ENCODE results near the gene SLC6A19. TPM values are rescaled to one million over a fixed set of nuclear protein-coding genes. Genes with fewer than 3 reads are reported as not detected.

SLC6A19 gene
- total RNA-seq, 1 experiment from 2014 or later, result 0.29 TPM

DNA sequence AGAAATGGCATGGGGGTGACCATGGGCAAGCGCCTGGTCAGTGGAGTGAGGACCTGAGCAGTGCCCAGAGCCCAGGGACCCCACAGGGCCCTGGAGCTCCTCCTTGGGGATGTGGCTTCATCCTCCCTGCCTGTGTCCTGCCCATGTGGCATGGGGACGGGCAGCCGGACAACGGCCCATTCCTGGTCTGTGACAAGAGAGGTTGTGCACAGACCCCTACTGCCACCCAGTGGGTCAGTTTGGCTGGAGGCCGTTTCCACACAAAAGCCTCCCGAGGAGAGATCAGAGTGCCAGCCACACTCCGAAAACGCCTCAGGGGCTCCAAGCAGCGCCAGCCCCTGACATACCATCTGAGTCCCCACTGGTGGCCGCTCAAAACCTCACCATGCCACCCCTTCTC is 43.6 kb downstream of the SLC6A19 start:
- Mint-ChIP-seq H3K27ac (ENCODE audit: unreplicated experiment) (no peak overlapping the region), H3K4me1 (ENCODE audit: low read depth, unreplicated experiment) (no peaks in the 10 kb centered on the region), H3K27me3 (ENCODE audit: insufficient read depth, unreplicated experiment) (peaks cover 12% of the 10 kb centered on the region), H3K36me3 (ENCODE audit: insufficient read depth, unreplicated experiment) (no peaks in the 10 kb centered on the region), H3K4me3 (ENCODE audit: unreplicated experiment) (no peak overlapping the region), H3K9me3 (ENCODE audit: unreplicated experiment) (no peaks in the 10 kb centered on the region)
- intact Hi-C loops (cut with micrococcal nuclease; ENCODE audit: unreplicated experiment), result loop anchor here (1.0 to 2.0 kb wide), 2 partner anchors 40 to 77 kb away; no protein-coding TSS in a partner anchor
- Histone ChIP-seq H3K36me3 (ENCODE audit: control insufficient read depth, insufficient read depth, low read length) (no peaks in the 10 kb centered on the region), H3K27me3 (replicated peaks; ENCODE audit: control insufficient read depth, insufficient read depth, low read length) (no peaks in the 10 kb centered on the region), H3K9me3 (no peaks in the 10 kb centered on the region), H3K4me3 (ENCODE audit: low read depth, low read length) (no peak overlapping the region), H3K4me1 (no peaks in the 10 kb centered on the region)
- POLR2A ChIA-PET, result no interaction called here
- peak; percentile 52 to 55 for DNase-seq
- TF ChIP-seq, protein P1, sequence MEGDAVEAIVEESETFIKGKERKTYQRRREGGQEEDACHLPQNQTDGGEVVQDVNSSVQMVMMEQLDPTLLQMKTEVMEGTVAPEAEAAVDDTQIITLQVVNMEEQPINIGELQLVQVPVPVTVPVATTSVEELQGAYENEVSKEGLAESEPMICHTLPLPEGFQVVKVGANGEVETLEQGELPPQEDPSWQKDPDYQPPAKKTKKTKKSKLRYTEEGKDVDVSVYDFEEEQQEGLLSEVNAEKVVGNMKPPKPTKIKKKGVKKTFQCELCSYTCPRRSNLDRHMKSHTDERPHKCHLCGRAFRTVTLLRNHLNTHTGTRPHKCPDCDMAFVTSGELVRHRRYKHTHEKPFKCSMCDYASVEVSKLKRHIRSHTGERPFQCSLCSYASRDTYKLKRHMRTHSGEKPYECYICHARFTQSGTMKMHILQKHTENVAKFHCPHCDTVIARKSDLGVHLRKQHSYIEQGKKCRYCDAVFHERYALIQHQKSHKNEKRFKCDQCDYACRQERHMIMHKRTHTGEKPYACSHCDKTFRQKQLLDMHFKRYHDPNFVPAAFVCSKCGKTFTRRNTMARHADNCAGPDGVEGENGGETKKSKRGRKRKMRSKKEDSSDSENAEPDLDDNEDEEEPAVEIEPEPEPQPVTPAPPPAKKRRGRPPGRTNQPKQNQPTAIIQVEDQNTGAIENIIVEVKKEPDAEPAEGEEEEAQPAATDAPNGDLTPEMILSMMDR (IDR thresholded peaks at IDR 0.05; ENCODE audit: insufficient read depth in 1 of 2, low read depth in 1 of 2, low read length in 1 of 2, severe bottlenecking in 1 of 2, unreplicated experiment in 1 of 2), result peak; percentile 28 to 59
- CTCF ChIA-PET, result no interaction called here
- BruUV-seq (replicated peaks), result no TSS peak

DNA sequence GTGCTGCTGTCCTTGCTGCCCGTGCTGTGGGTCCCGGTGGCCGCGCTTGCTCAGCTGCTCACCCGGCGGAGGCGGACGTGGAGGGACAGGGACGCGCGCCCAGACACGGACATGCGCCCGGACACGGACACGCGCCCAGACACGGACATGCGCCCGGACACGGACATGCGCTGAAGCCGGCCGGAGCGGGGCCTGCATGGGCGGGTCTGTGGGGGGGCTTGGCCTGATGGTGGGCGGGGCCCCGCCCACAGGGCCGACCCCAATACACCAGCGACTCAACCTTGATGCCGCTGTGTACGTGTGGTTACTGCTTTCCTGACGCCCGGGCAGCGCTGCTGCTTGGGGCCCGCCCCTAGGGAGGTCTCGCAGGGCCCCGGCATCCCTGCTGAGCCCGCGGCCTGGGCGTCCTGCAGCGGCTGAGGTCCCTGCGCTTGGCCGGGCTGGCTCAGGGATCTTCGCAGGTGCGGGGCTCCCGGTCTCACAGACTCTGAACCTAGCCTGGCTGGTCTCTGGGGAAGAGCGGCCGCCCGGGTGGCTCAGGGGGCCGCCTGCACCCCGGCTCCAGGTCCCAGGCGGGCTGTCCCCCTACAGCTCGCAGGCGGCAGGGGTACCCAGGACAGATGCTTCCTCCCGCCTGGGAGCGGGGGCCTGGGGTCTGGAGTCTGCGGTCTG is 44.6 kb downstream of the SLC6A19 start:
- H3K27me3 Mint-ChIP-seq (ENCODE audit: insufficient read depth, unreplicated experiment), result peaks cover 7% of the 10 kb centered on the region
- POLR2A ChIA-PET, result no interaction called here
- DNase-seq, result no peak
- H3K36me3 ChIP-seq (ENCODE audit: control insufficient read depth, insufficient read depth, low read length), result no peaks in the 10 kb centered on the region
- no peaks in the 10 kb centered on the region; the same call in 1 of the 2 replicates for H3K27me3 ChIP-seq (replicated peaks; ENCODE audit: control insufficient read depth, insufficient read depth, low read length)
- no peaks in the 10 kb centered on the region for H3K9me3 ChIP-seq
- no TSS peak for BruUV-seq (replicated peaks)
- H3K4me1 ChIP-seq, result no peaks in the 10 kb centered on the region
- H3K4me3 Mint-ChIP-seq (ENCODE audit: unreplicated experiment), result no peak overlapping the region
- H3K27ac Mint-ChIP-seq (ENCODE audit: unreplicated experiment), result no peak overlapping the region
- no peak overlapping the region for H3K4me3 ChIP-seq (ENCODE audit: low read depth, low read length)
- CTCF ChIA-PET, result interaction anchor here (0.7 kb wide), 2 partner anchors 37 to 42 kb away, joined by 3 read pairs; no protein-coding TSS in a partner anchor
- no peaks in the 10 kb centered on the region for H3K36me3 Mint-ChIP-seq (ENCODE audit: insufficient read depth, unreplicated experiment)
- H3K9me3 Mint-ChIP-seq (ENCODE audit: unreplicated experiment), result no peaks in the 10 kb centered on the region
- intact Hi-C loops (cut with micrococcal nuclease; ENCODE audit: unreplicated experiment), result loop anchor here (1.0 to 2.0 kb wide), 2 partner anchors 41 to 78 kb away; no protein-coding TSS in a partner anchor
- H3K4me1 Mint-ChIP-seq (ENCODE audit: low read depth, unreplicated experiment), result no peaks in the 10 kb centered on the region
- TF ChIP-seq, protein P1 (IDR thresholded peaks at IDR 0.05; ENCODE audit: insufficient read depth in 1 of 2, low read depth in 1 of 2, low read length in 1 of 2, severe bottlenecking in 1 of 2, unreplicated experiment in 1 of 2), result no peak

DNA sequence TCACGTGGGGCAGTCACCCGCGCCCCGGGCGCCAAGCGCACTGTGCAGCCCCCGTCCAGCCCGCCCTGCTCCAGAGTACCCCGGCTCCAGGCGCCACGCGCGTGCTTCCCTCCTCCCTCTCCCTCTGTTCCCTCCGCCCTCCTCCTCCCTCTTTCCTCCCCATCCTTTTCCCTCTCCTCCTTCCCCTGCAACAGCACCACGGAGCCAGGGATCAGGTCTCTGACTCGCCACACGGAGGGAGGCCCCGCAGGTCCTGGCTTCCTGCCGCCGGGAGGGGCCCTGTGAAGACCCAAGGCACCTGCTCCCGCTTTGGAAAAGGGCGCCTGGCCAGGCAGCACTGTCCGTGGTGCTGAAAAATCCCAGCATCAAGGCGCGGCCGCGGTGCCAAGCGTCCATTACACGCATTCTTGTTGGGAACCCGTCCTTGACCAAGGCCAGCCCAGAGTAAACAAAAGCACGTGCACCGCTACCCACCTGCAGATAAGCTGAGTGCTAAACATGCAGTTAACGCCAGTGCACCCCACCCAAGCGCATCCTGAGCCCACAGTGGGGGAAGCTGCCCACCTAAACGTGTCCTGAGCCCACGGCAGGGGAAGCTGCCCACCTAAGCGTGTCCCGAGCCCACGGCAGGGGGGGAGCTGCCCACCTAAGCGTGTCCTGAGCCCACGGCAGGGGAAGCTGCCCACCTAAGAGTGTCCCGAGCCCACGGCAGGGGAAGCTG is 45.5 kb downstream of the SLC6A19 start:
- no TSS peak for BruUV-seq (replicated peaks)
- no peaks in the 10 kb centered on the region for H3K36me3 ChIP-seq (ENCODE audit: control insufficient read depth, insufficient read depth, low read length)

More for the DNA sequence above, 45.5 kb downstream of the SLC6A19 start:
- Mint-ChIP-seq H3K27me3 (ENCODE audit: insufficient read depth, unreplicated experiment) (peaks cover 7% of the 10 kb centered on the region), H3K36me3 (ENCODE audit: insufficient read depth, unreplicated experiment) (no peaks in the 10 kb centered on the region), H3K4me1 (ENCODE audit: low read depth, unreplicated experiment) (peaks cover under 1% of the 10 kb centered on the region), H3K9me3 (ENCODE audit: unreplicated experiment) (no peaks in the 10 kb centered on the region), H3K4me3 (ENCODE audit: unreplicated experiment) (no peak overlapping the region), H3K27ac (ENCODE audit: unreplicated experiment) (no peak overlapping the region)
- no peak overlapping the region for H3K4me3 ChIP-seq (ENCODE audit: low read depth, low read length)
- intact Hi-C loops (cut with micrococcal nuclease; ENCODE audit: unreplicated experiment), result no loop called here
- H3K27me3 ChIP-seq (replicated peaks; ENCODE audit: control insufficient read depth, insufficient read depth, low read length), result no peaks in the 10 kb centered on the region; the same call in 1 of the 2 replicates
- ChIA-PET CTCF (no interaction called here), POLR2A (no interaction called here)
- no peaks in the 10 kb centered on the region for H3K9me3 ChIP-seq
- TF ChIP-seq, protein P1 (IDR thresholded peaks at IDR 0.05; ENCODE audit: insufficient read depth in 1 of 2, low read depth in 1 of 2, low read length in 1 of 2, severe bottlenecking in 1 of 2, unreplicated experiment in 1 of 2), result no peak
- peaks cover 4% of the 10 kb centered on the region for H3K4me1 ChIP-seq
- peak; percentile 78 to 82 for DNase-seq

Data from Caco-2 (cell line).